ENCODE data around the gene IGIP. TPM values are rescaled to one million over a fixed set of nuclear protein-coding genes. Genes with fewer than 3 reads are reported as not detected.
A peak's percentile ranks its signal among the peaks of the same experiment; 100 is the strongest.

IGIP gene
- total RNA-seq, 1 donor from 2014 or later, result 15.9 TPM

GRCh38 chr5:140109759-140110645 is 15.7 kb upstream of the IGIP start:
- DNase-seq (ENCODE audit: low spot score), result no peak
- intact Hi-C loops (cut with DNase I), result loop anchor here (5.0 kb wide), 1 partner anchor 37 kb away; no protein-coding TSS in a partner anchor

GRCh38 chr5:140110646-140110957 is 15.1 kb upstream of the IGIP start:
- intact Hi-C loops (cut with DNase I), result no loop called here
- DNase-seq (ENCODE audit: low spot score), result no peak

- DNase-seq (ENCODE audit: low spot score), result no peak
- intact Hi-C loops (cut with DNase I), result no loop called here
These were observed 14.5 kb upstream of the IGIP start for GRCh38 chr5:140111011-140111858.

- intact Hi-C loops (cut with DNase I), result no loop called here
- no peak for DNase-seq (ENCODE audit: low spot score)
These were observed 13.7 kb upstream of the IGIP start for GRCh38 chr5:140111859-140112551.

GRCh38 chr5:140112685-140113179 is 13.0 kb upstream of the IGIP start:
- DNase-seq (ENCODE audit: low spot score), result no peak
- intact Hi-C loops (cut with DNase I), result no loop called here

GRCh38 chr5:140113180-140113698 is 12.5 kb upstream of the IGIP start:
- no peak for DNase-seq (ENCODE audit: low spot score)
- intact Hi-C loops (cut with DNase I), result no loop called here

GRCh38 chr5:140113699-140114263 is 12.0 kb upstream of the IGIP start, which contains the start of gene PURA:
Gene PURA, plus strand, starts transcription at chr5:140114109. Its CDS starts 73 bp downstream, at chr5:140114182.
- DNase-seq (ENCODE audit: low spot score), result peak; percentile 96
- intact Hi-C loops (cut with DNase I), result no loop called here

GRCh38 chr5:140114341-140115185 is 11.2 kb upstream of the IGIP start:
- intact Hi-C loops (cut with DNase I), result no loop called here
- DNase-seq (ENCODE audit: low spot score), result peak; percentile 86

GRCh38 chr5:140115186-140115500 is 10.6 kb upstream of the IGIP start:
- intact Hi-C loops (cut with DNase I), result no loop called here

GRCh38 chr5:140116716-140117115 is 9.0 kb upstream of the IGIP start:
- intact Hi-C loops (cut with DNase I), result no loop called here
- DNase-seq (ENCODE audit: low spot score), result no peak

More at GRCh38 chr5:140115186-140115500, 10.6 kb upstream of the IGIP start:
- no peak for DNase-seq (ENCODE audit: low spot score)

- intact Hi-C loops (cut with DNase I), result no loop called here
- DNase-seq (ENCODE audit: low spot score), result no peak
These were observed 8.2 kb upstream of the IGIP start for GRCh38 chr5:140117523-140117922.

- DNase-seq (ENCODE audit: low spot score), result no peak
- intact Hi-C loops (cut with DNase I), result no loop called here
These were observed 7.3 kb upstream of the IGIP start for GRCh38 chr5:140118302-140118936.

GRCh38 chr5:140126315-140127012 is 727 bp downstream of the IGIP start:
- intact Hi-C loops (cut with DNase I), result no loop called here
- DNase-seq (ENCODE audit: low spot score), result no peak

- no peak for DNase-seq (ENCODE audit: low spot score)
These were observed 2.6 kb downstream of the IGIP start for GRCh38 chr5:140128376-140128775.

GRCh38 chr5:140130949-140131733 is 5.4 kb downstream of the IGIP start:
- no peak for DNase-seq (ENCODE audit: low spot score)
- intact Hi-C loops (cut with DNase I), result no loop called here

More at GRCh38 chr5:140128376-140128775, 2.6 kb downstream of the IGIP start:
- intact Hi-C loops (cut with DNase I), result no loop called here

- DNase-seq (ENCODE audit: low spot score), result no peak
- intact Hi-C loops (cut with DNase I), result no loop called here
These were observed 6.3 kb downstream of the IGIP start for GRCh38 chr5:140131967-140132409.

Data from cardiac septum (tissue), 1 donor.